Tibial nerve (tissue), 4 donors: ENCODE results near the gene ALPP. TPM values are rescaled to one million over a fixed set of nuclear protein-coding genes. Genes with fewer than 3 reads are reported as not detected.

Source experiments
- DNase-seq, 2 donors: peaks; one replicate each; pipeline ENCODE4 v3.0.0-alpha.2; 2019; ENCODE audit warnings: low spot score in 2 of 2
- H3K27ac ChIP-seq, 4 donors: fragments of 200-600 bp; sonication (generic) in 3 of 4; one replicate each; pipeline ENCODE4 v1.5.1; 2017 to 2019; ENCODE audit warnings: mild to moderate bottlenecking in 1 of 4
- H3K27me3 ChIP-seq, 2 donors: fragments of 200-600 bp; sonication (generic) in 1 of 2; one replicate each; pipeline versions ENCODE4 v1.5.1 to v1.6.0; 2017 to 2019
- H3K36me3 ChIP-seq, 3 donors: fragments of 200-600 bp; sonication (generic); one replicate each; pipeline ENCODE4 v1.5.1; 2018 to 2019
- H3K4me1 ChIP-seq, 4 donors: fragments of 200-600 bp; sonication (generic) in 3 of 4; one replicate each; pipeline ENCODE4 v1.5.1; 2017 to 2019
- H3K4me3 ChIP-seq, 4 donors: fragments of 200-600 bp; sonication (generic) in 3 of 4; one replicate each; pipeline ENCODE4 v1.5.1; 2017 to 2019; ENCODE audit warnings: mild to moderate bottlenecking in 1 of 4, moderate library complexity in 1 of 4
- H3K9me3 ChIP-seq, 4 donors: fragments of 200-600 bp; sonication (generic) in 3 of 4; one replicate each; pipeline ENCODE4 v1.5.1; 2017 to 2019
- CTCF ChIP-seq, 5 experiments: fragments of 200-600 bp in 3 of 5; fragments of 450-650 bp in 2 of 5; sonication (generic) in 3 of 5; IDR thresholded peaks; one replicate each; pipeline ENCODE4 v1.5.1; 2016 to 2019; ENCODE audit warnings: antibody characterized with exemption in 5 of 5, mild to moderate bottlenecking in 3 of 5, moderate library complexity in 2 of 5
- EP300 ChIP-seq, 2 donors: sonication (generic); formaldehyde crosslinking; IDR thresholded peaks; one replicate each; pipeline ENCODE4 v1.6.1; 2017; ENCODE audit warnings: antibody characterized with exemption in 2 of 2, mild to moderate bottlenecking in 1 of 2
- POLR2A ChIP-seq, 2 donors: fragments of 450-650 bp; IDR thresholded peaks; one replicate each; pipeline ENCODE4 v1.6.1; 2017; ENCODE audit warnings: antibody characterized with exemption in 2 of 2, mild to moderate bottlenecking in 2 of 2, moderate library complexity in 2 of 2
- WGBS, 2 donors: methylation state at CpG; one replicate each; pipeline ENCODE4 v1.1.5; 2018; 5-methylcytosine and 5-hydroxymethylcytosine counted together
- total RNA-seq, 4 donors: library from RNA; depleted of rRNA; stranded (reverse); fragments of >200 nt; gene quantifications; one replicate each; pipeline ENCODE4 v1.1.0, GENCODE V29; 2016

ALPP gene
- total RNA-seq, 4 donors from 2014 or later: not detected

DNA sequence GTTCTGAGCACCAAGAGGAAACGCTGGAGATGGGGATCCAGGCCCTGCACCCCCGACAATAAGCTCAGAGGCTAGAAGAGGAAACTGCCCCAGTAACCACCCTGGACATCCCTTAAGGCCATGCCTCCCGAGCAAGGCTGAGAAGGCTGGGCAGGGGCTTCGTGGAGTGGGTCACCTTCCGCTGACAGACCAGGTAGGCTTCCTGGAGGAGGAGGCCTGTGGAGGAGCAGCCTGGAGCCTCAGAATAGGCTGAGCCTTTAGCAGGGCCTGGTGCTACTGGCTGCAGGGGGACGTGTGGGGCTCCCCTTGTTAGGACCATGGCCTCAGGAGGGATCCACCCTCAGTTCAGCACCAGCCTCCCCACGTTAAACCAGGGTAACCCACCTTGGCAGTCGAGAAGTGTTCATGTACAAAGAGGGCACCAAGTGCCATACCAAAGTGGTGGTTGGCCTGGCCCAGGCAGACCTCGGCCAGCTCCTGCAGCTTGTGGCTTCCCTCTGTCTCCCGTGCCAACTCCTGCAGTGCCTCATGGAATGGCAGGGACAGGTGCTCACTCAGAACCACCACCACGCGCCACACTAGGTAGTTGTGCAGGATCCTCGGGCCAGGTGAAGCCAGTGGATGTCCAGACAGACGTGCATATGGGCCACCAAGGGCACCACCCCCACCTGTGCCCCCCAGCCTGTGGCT, 28.5 kb upstream of the ALPP start:
- peaks cover 0 to 28% (median 0%) of the 10 kb centered on the region in 4 donors for H3K9me3 ChIP-seq
- TF ChIP-seq EP300 (IDR thresholded peaks at IDR 0.05) (no peak), POLR2A (IDR thresholded peaks at IDR 0.05) (no peak), CTCF (IDR thresholded peaks at IDR 0.05) (no peak)
- no peaks in the 10 kb centered on the region for H3K36me3 ChIP-seq
- WGBS, 2 donors: 69 to 77% methylated on average over 9 to 14 of the region's 14 CpGs
- peaks cover 0 to 56% of the 10 kb centered on the region in 2 donors for H3K27me3 ChIP-seq
- no peak for DNase-seq
- H3K27ac ChIP-seq: no peak overlapping the region
- H3K4me1 ChIP-seq: peaks cover 0 to 16% (median 2%) of the 10 kb centered on the region in 4 donors
- no peak overlapping the region for H3K4me3 ChIP-seq

DNA sequence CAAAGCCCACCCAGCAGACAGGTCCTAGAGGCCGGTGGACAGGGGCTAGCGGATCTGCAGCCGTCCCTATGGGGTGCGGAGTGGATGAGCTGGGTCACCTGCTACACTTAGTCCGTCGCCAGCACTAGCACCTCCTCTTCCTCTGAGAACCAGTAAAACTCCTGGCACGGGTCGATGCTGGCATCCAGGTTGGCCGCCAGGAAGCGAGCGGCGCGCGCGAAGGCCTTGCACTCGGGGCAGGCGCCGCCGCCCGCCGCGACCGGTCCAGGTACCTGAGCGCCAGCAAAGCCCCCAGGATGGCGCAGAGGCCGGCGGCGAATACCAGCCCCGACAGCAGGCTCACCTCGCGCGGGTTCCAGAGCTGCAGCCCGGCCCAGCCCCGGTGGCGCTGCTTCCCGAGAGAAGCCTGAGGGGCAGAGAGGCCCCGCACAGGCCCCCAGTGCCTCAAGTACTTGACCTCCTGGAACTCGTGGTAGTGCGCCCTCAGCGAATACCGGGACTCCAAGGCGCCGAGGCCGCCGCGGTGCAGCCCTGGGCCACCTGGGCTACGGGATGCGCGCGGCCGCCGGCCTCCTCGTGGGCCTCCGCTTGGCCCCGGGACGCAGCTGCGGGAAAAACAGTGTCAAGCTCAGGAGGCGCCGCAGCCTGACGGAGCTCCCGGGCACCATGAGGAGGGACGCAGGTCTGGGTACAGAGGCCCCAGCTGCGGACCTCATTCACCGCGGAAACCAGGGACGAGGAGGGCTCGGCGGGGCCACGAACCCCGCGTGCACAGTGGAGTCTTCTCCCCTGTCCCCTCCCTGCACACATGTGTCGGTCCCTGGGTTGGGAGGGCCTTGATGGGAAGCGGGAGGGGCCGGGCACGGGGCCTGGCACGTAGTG, 27.5 kb upstream of the ALPP start:
- TF ChIP-seq POLR2A (IDR thresholded peaks at IDR 0.05): no peak
- no peak for TF ChIP-seq CTCF (IDR thresholded peaks at IDR 0.05)
- no peak for TF ChIP-seq EP300 (IDR thresholded peaks at IDR 0.05)
- DNase-seq: no peak
- Histone ChIP-seq H3K4me1 (peaks cover 0 to 16% (median 2%) of the 10 kb centered on the region in 4 donors), H3K27me3 (peaks cover 0 to 56% of the 10 kb centered on the region in 2 donors), H3K36me3 (no peaks in the 10 kb centered on the region), H3K9me3 (peaks cover 0 to 23% (median 0%) of the 10 kb centered on the region in 4 donors), H3K27ac (no peak overlapping the region), H3K4me3 (no peak overlapping the region)
- 20 to 35% methylated on average over 25 to 29 of the region's 76 CpGs for WGBS, 2 donors

DNA sequence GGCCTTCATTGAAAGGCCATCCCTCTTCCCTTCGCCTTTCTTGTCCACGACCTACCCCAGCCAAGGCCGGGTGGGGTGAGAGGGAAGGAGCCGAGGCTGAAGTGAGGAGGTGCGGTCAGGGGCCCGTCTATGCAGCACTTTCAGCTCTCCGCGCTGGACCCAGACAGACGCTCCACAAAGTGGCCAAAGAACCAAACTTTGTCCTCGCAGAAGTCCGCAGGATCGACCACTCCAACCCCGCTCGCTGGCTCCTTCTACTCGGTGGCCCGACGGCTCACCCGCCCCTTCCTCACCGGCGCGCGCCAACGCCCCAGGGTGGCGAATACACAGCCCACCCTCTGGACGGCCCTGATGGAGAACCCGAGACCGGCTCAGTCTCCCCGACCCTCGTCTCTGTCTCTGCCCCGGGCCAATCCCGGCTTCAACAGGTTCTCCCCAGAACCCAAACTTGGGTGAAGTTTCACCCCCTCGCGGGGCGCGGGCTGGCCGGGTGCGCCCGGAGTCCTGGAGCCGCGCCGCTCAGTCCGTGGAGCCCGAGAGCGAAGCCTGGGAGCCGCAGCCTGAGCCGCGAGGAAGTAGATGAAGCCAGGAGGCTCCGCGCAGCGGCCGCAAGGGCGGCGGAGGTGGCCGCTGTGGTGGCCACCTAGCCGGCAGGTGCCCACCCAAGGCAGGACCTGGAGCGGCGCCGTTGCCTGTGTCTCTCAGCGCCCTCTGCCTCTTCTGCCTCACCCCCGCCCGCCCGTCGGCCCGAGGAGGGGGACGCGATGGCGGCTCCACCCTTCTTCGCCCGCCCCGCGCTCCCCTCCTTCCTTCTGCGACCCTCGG, 26.7 kb upstream of the ALPP start:
- WGBS, 2 donors: 11 to 41% methylated on average over 44 to 49 of the region's 73 CpGs
- no peak for DNase-seq
- peaks cover 0 to 56% of the 10 kb centered on the region in 2 donors for H3K27me3 ChIP-seq

GRCh38 chr2:232352511-232353091, 25.9 kb upstream of the ALPP start:
- Histone ChIP-seq H3K4me1 (peaks cover 0 to 16% (median 2%) of the 10 kb centered on the region in 4 donors), H3K4me3 (no peak overlapping the region), H3K27me3 (peaks cover 0 to 56% of the 10 kb centered on the region in 2 donors), H3K36me3 (no peaks in the 10 kb centered on the region), H3K27ac (no peak overlapping the region), H3K9me3 (peaks cover 0 to 7% (median 0%) of the 10 kb centered on the region in 4 donors)
- no peak for DNase-seq
- WGBS, 2 donors: 54 to 61% methylated on average over 10 to 31 of the region's 39 CpGs
- TF ChIP-seq EP300 (IDR thresholded peaks at IDR 0.05) (no peak), CTCF (IDR thresholded peaks at IDR 0.05) (no peak), POLR2A (IDR thresholded peaks at IDR 0.05) (no peak)

More for the DNA sequence above, 26.7 kb upstream of the ALPP start:
- H3K36me3 ChIP-seq: no peaks in the 10 kb centered on the region
- H3K27ac ChIP-seq: no peak overlapping the region
- TF ChIP-seq POLR2A (IDR thresholded peaks at IDR 0.05) (no peak), EP300 (IDR thresholded peaks at IDR 0.05) (no peak), CTCF (IDR thresholded peaks at IDR 0.05) (no peak)
- H3K4me3 ChIP-seq: no peak overlapping the region
- peaks cover 0 to 15% (median 0%) of the 10 kb centered on the region in 4 donors for H3K9me3 ChIP-seq
- H3K4me1 ChIP-seq: peaks cover 0 to 16% (median 2%) of the 10 kb centered on the region in 4 donors
